HCT116 (cell line): ENCODE measurements around the gene HNRNPK. TPM values are rescaled to one million over a fixed set of nuclear protein-coding genes. Genes with fewer than 3 reads are reported as not detected.

ENCODE experiments used
- ATAC-seq: fragments of 200-7000 bp; cut with Tn5 transposase; 2 replicates; pipeline ENCODE4 v1.9.1; 2020; ENCODE audit warnings: mild to moderate bottlenecking, moderate library complexity
- BruUV-seq: library from RNA; stranded (reverse); fragments of 400-500 nt; replicated peaks from 2 replicates; lab custom pipeline; 2021; lab: Mats Ljungman, UMichigan
- CTCF ChIA-PET: fragments of 300-600 bp; sonication (Branson Sonifier 250); formaldehyde crosslinking; loops from one replicate; lab custom pipeline; 2021; ENCODE audit warnings: antibody characterized with exemption; lab: Charles Lee
- POLR2A ChIA-PET: fragments of 300-600, 350-600 bp; sonication (Branson Sonifier 250); formaldehyde crosslinking; loops from one replicate; lab custom pipeline; 2021; ENCODE audit warnings: antibody characterized with exemption; lab: Charles Lee
- RAD21 ChIA-PET, 2 experiments: fragments of 300-600 bp; sonication (Branson Sonifier 250); formaldehyde crosslinking; loops; one replicate each; lab custom pipeline; 2023; ENCODE audit warnings: low total read pairs in 2 of 2; ENCODE audit not compliant: uncharacterized antibody in 2 of 2, unreplicated experiment in 2 of 2, low non-redundant PET in 1 of 2; lab: Charles Lee
- DNase-seq: peaks from one replicate; pipeline ENCODE4 v3.0.0-alpha.2; 2010; ENCODE audit warnings: low read depth, low spot score
- H2AFZ ChIP-seq: fragments of 200-600 bp; shearing (Covaris generic), sonication (generic); 2 replicates; pipeline ENCODE4 v1.6.1; 2017; ENCODE audit warnings: low read depth, mixed run types, mixed read lengths, antibody characterized with exemption, low read length; ENCODE audit not compliant: poor library complexity, severe bottlenecking
- H3K27ac ChIP-seq: 2 replicates; pipeline ENCODE4 v1.5.1; 2012; ENCODE audit warnings: low read depth, low read length
- H3K27me3 ChIP-seq: fragments of 200-600 bp; sonication (generic); 2 replicates; pipeline ENCODE4 v1.6.1; 2016; ENCODE audit warnings: mixed run types, low read length, mixed read lengths; ENCODE audit not compliant: insufficient read depth
- H3K36me3 ChIP-seq, 2 experiments: fragments of 200-500 bp in 1 of 2; fragments of 200-600 bp in 1 of 2; sonication (Bioruptor generic) in 1 of 2; sonication (generic) in 1 of 2; 2 replicates each; pipeline versions ENCODE4 v1.5.1 to v1.6.1; 2014 to 2016; ENCODE audit warnings: low read length in 2 of 2, inconsistent platforms in 1 of 2, mixed read lengths in 1 of 2, mixed run types in 1 of 2; ENCODE audit not compliant: insufficient read depth in 2 of 2, control insufficient read depth in 1 of 2
- H3K4me1 ChIP-seq, 2 experiments: fragments of 200-600 bp in 1 of 2; sonication (generic) in 1 of 2; 2 replicates each; pipeline versions ENCODE4 v1.5.1 to v1.6.1; 2012 to 2017; ENCODE audit warnings: low read length in 2 of 2, inconsistent platforms in 1 of 2, mild to moderate bottlenecking in 1 of 2, mixed read lengths in 1 of 2, mixed run types in 1 of 2, moderate library complexity in 1 of 2; ENCODE audit not compliant: insufficient read depth in 2 of 2, control insufficient read depth in 1 of 2
- H3K4me2 ChIP-seq: fragments of 200-600 bp; sonication (generic); 2 replicates; pipeline ENCODE4 v1.6.1; 2017; ENCODE audit warnings: mixed run types, low read length, mixed read lengths
- H3K4me3 ChIP-seq, 2 experiments: fragments of 200-600 bp in 1 of 2; sonication (generic) in 1 of 2; replicated peaks in 1 of 2; 2 replicates each; pipeline ENCODE4 v1.5.1; 2011 to 2016; ENCODE audit warnings: low read length in 2 of 2, control low read depth in 1 of 2, low read depth in 1 of 2, mild to moderate bottlenecking in 1 of 2, mixed read lengths in 1 of 2, mixed run types in 1 of 2
- H3K79me2 ChIP-seq: fragments of 200-600 bp; sonication (generic); 2 replicates; pipeline ENCODE4 v1.6.1; 2017; ENCODE audit warnings: mild to moderate bottlenecking, mixed run types, low read length, moderate library complexity, mixed read lengths; ENCODE audit not compliant: insufficient read depth
- H3K9ac ChIP-seq: fragments of 200-600 bp; sonication (generic); 2 replicates; pipeline ENCODE4 v1.6.1; 2016; ENCODE audit warnings: low read length, mixed read lengths
- H3K9me2 ChIP-seq: fragments of 200-600 bp; sonication (generic), shearing (Covaris generic); 2 replicates; pipeline ENCODE4 v1.6.1; 2017; ENCODE audit warnings: mixed run types, mild to moderate bottlenecking, moderate library complexity; ENCODE audit not compliant: insufficient read depth
- H3K9me3 ChIP-seq, 2 experiments: fragments of 200-500 bp in 1 of 2; fragments of 200-600 bp in 1 of 2; sonication (Bioruptor generic) in 1 of 2; sonication (generic) in 1 of 2; 2 replicates each; pipeline ENCODE4 v1.6.1; 2014 to 2017; ENCODE audit warnings: low read length in 2 of 2, mixed read lengths in 2 of 2, inconsistent platforms in 1 of 2, low read depth in 1 of 2, mild to moderate bottlenecking in 1 of 2, mixed run types in 1 of 2, moderate library complexity in 1 of 2; ENCODE audit not compliant: control insufficient read depth in 1 of 2, insufficient read depth in 1 of 2
- H4K20me1 ChIP-seq: fragments of 200-600 bp; sonication (generic), shearing (Covaris generic); 2 replicates; pipeline ENCODE4 v1.6.1; 2017; ENCODE audit warnings: mixed run types, mild to moderate bottlenecking, moderate library complexity; ENCODE audit not compliant: insufficient read depth
- ATF3 ChIP-seq: IDR thresholded peaks from 2 replicates; pipeline ENCODE4 v1.6.1; 2012
- ELF1 ChIP-seq: IDR thresholded peaks from 2 replicates; pipeline ENCODE4 v1.6.1; 2012; ENCODE audit warnings: low read depth, borderline replicate concordance
- POLR2A ChIP-seq: IDR thresholded peaks from 2 replicates; pipeline ENCODE4 v1.7.0; 2011; ENCODE audit warnings: borderline replicate concordance; ENCODE audit not compliant: insufficient read depth, insufficient read length; ENCODE audit errors: extremely low read depth
- RAD21 ChIP-seq: IDR thresholded peaks from 2 replicates; pipeline ENCODE4 v1.6.1; 2012; ENCODE audit warnings: low read depth, mild to moderate bottlenecking
- SP1 ChIP-seq: IDR thresholded peaks from 2 replicates; pipeline ENCODE4 v1.6.1; 2012; ENCODE audit warnings: low read depth
- SRF ChIP-seq: IDR thresholded peaks from 2 replicates; pipeline ENCODE4 v1.6.1; 2012; ENCODE audit warnings: low read depth
- YY1 ChIP-seq: IDR thresholded peaks from 2 replicates; pipeline ENCODE4 v1.6.1; 2011; ENCODE audit warnings: low read length, low read depth, moderate library complexity, mild to moderate bottlenecking; ENCODE audit not compliant: insufficient replicate concordance; ENCODE audit errors: extremely low read depth
- ZBTB33 ChIP-seq: IDR thresholded peaks from 2 replicates; pipeline ENCODE4 v1.6.1; 2011; ENCODE audit warnings: mild to moderate bottlenecking, low read length, moderate library complexity; ENCODE audit not compliant: insufficient replicate concordance; ENCODE audit errors: extremely low read depth
- intact Hi-C: fragments of 100-400 bp; cut with micrococcal nuclease; formaldehyde crosslinking; loops from 2 replicates; pipeline ENCODE4 v1.10.0; 2022
- total RNA-seq: library from RNA; stranded (reverse); gene quantifications from one replicate; pipeline ENCODE4 v1.2.1, GENCODE V29; 2021; ENCODE audit not compliant: unreplicated experiment

HNRNPK gene
- total RNA-seq, 1 experiment from 2014 or later, result 624 TPM

DNA sequence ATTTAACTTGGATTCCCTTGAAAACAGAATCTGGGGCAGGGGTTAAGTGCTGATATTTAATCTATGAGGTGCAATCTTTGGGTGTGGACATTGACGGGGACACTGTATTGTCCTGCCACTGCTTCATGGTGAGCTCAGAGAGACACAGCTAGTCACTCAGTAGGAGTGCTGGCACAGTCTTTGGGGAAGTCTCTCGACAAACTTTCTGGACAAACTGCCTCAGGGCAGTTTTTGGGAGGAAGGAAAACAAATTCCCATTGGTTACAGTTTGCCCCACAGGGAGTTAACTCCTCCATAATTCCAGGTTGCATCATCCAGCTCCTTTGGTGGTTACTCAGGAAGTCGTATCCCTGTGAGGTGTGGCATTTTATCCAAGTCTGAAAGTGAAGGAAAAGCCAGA lies 17.9 kb downstream of the HNRNPK start (continued):
- TF ChIP-seq ZBTB33 (no peak), POLR2A (no peak), RAD21 (no peak)

- DNase-seq (no peak), ATAC-seq (no peak)
- Histone ChIP-seq H3K27ac (no peak overlapping the region), H3K79me2 (no peaks in the 10 kb centered on the region), H3K36me3 (no peaks in the 10 kb centered on the region), H2AFZ (no peak overlapping the region), H3K9me3 (no peaks in the 10 kb centered on the region), H3K4me1 (peaks cover 5 to 6% of the 10 kb centered on the region in 2 experiments; a peak in 3 of 4 replicates), H3K9ac (no peak overlapping the region), H3K9me2 (no peaks in the 10 kb centered on the region), H4K20me1 (no peaks in the 10 kb centered on the region), H3K4me2 (no peak overlapping the region), H3K27me3 (no peaks in the 10 kb centered on the region)
- no TSS peak for BruUV-seq
- POLR2A ChIA-PET, result interaction anchor here (1.2 kb wide), 1 partner anchor 10 kb away, joined by 3 read pairs; no protein-coding TSS in a partner anchor
- RAD21 ChIA-PET, result no interaction called here
- CTCF ChIA-PET, result interaction anchor here (2.3 kb wide), 1 partner anchor 300 kb away, joined by 7 read pairs; no protein-coding TSS in a partner anchor
- TF ChIP-seq SP1, result no peak
- TF ChIP-seq ELF1, result no peak
- no peak for TF ChIP-seq ATF3
- TF ChIP-seq YY1, result no peak
- no peak for TF ChIP-seq SRF
- TF ChIP-seq, all 23 proteins: peak for 0
- intact Hi-C loops, result no loop called here
- no peak overlapping the region for H3K4me3 ChIP-seq
Observed at GRCh38 chr9:83960991-83961390, 19.0 kb downstream of the HNRNPK start.
